SKM-1 treated with dmso at 0.1 percent for 144 hours (cell line): ENCODE measurements around the gene LAMB2.

Experiments
- DNase-seq: peaks from one replicate; lab custom pipeline; 2025; ENCODE audit not compliant: unreplicated experiment; lab: John Stamatoyannopoulos, UW

LAMB2 gene

GRCh38 chr3:49132437-49133225 lies at the start of gene LAMB2:
Gene LAMB2 (minus strand): TSS chr3:49133050. CDS start chr3:49132867, 183 bp downstream.
- no peak for DNase-seq

- no peak for DNase-seq
These were observed 48.5 kb upstream of the LAMB2 start for GRCh38 chr3:49181351-49181750.

DNA sequence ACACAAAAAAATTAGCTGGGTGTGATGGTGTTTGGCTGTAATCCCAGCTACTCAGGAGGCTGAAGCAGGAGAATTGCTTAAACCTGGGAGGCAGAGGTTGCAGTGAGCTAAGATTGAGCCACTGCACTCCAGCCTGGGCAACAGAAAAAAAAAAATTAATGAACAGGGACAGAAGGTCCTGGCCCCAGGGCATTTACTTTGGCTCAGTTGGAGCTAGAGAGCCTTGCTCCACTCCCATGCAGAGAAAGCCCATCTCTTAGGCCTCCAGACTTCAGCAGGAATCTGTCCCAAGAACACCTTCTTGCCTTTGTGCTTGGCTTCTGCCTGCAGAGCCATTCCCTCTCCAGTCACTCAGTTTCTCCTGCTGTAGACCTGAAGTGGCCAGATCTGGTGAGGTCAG lies 47.3 kb upstream of the LAMB2 start:
- DNase-seq: no peak

- DNase-seq: no peak
These were observed 44.2 kb upstream of the LAMB2 start for GRCh38 chr3:49177073-49177472.

GRCh38 chr3:49175530-49175929 lies 42.7 kb upstream of the LAMB2 start:
- no peak for DNase-seq

GRCh38 chr3:49174397-49174985 lies 41.6 kb upstream of the LAMB2 start:
- no peak for DNase-seq

GRCh38 chr3:49173792-49174170 lies 40.9 kb upstream of the LAMB2 start:
- no peak for DNase-seq

- no peak for DNase-seq
These were observed 40.4 kb upstream of the LAMB2 start for GRCh38 chr3:49173116-49173791.

DNA sequence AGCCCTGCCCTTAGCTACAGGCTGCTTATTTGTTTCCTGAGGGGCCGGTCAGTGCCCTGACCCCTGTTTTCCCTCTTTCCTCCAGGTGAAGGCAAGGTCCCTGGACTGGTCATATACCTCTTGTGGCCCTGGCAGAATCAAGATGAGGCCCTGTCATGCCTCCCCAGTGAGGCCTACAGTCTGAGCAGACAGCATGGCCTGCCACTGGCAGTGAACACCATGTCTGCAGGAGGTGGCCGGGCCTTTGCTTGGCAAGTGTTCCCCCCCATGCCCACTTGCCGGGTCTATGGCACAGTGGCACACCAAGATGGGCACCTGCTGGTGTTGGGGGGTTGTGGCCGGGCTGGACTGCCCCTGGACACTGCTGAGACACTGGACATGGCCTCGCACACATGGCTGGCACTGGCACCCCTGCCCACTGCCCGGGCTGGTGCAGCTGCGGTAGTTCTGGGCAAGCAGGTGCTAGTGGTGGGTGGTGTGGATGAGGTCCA lies 39.7 kb upstream of the LAMB2 start:
- no peak for DNase-seq

GRCh38 chr3:49171775-49172500 lies 39.1 kb upstream of the LAMB2 start:
- no peak for DNase-seq

- peak; percentile 39 for DNase-seq
These were observed 38.4 kb upstream of the LAMB2 start, which contains the start of gene KLHDC8B for GRCh38 chr3:49171119-49171774. Gene KLHDC8B (plus strand): TSS chr3:49171598. CDS start chr3:49172770, 1,172 bp downstream.

DNA sequence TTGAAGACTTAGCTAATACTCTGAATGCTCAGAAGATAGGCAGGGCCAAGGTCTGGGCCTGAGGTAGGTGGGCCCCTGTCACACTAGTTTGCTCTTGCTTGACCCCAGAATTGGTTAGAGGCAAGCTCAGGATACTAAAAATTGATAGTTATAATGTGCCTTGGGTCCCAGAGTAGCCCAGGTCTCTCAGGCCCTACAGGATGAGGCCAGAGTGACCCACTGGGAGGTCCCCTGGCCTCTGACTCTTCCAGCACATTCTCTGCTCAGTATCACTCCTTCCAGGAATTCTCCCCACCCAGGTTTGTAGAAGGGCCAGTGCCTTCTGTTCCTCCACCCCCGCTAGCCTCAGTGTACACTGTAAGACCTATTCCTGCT lies 37.9 kb upstream of the LAMB2 start:
- DNase-seq: no peak

- DNase-seq: no peak
These were observed 34.1 kb upstream of the LAMB2 start for GRCh38 chr3:49166752-49167556.

- DNase-seq: peak; percentile 37
These were observed 33.2 kb upstream of the LAMB2 start, which contains the start of gene CCDC71 for GRCh38 chr3:49165771-49166751. Gene CCDC71 (minus strand): TSS chr3:49166331. CDS start chr3:49164208, 2,123 bp downstream.

DNA sequence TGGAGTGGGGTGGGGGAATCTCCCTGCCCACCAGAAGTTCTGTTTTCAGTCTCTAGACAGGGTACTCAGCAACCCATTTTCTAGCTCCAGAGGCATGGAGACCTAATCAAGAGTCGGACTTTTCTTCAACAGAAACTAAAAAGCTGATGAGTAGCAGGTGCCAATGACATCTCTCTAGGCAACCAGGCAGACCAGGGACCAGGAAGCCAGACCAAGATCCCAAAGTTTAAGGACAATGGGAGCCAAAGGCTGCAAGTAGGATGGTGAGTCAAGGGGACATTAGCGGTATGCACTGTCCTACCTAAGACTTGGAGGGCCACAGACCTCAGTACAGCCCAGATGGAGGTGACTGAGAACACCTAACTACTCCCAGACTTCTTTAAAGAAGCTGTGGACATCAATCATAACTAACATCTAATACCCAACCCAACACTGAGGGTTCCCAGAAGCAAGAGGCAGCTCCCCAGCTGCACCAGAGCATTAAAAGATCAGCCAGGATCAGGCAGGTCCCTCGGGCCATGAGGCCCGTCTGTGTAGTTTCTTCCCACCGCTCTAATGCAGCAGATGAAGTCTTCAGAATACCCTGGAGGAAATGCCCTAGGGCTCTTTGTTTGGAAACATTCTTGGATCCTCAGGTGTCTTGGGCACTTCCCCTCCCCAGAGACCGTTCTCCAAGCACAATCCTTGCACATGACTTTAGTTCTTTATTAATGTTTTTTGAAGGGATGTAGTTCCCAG lies 32.3 kb upstream of the LAMB2 start:
- no peak for DNase-seq

DNA sequence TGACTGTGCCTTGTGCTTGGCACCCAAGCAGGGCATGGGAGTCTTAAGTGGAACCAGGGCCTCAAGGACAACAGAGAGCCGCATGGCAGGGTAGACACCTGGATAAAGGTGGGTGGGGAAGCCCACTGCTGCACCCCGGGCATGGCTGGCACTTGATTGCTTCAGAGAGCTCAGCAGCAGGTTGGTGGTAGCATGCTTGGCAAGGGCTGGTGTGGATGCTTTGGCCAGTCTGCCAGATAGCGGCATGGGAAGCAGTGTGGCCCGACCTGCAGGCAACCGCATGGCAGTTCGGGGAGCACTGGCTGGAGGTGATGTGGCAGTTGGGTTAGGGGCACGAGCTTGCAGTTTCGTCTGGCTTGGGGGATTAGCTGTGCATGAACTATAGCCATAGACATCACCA lies 30.8 kb upstream of the LAMB2 start:
- DNase-seq: no peak

- DNase-seq: no peak
These were observed 30.0 kb upstream of the LAMB2 start for GRCh38 chr3:49162751-49163419.
